Measurements from ENCODE around the gene LRRC3.

DNA sequence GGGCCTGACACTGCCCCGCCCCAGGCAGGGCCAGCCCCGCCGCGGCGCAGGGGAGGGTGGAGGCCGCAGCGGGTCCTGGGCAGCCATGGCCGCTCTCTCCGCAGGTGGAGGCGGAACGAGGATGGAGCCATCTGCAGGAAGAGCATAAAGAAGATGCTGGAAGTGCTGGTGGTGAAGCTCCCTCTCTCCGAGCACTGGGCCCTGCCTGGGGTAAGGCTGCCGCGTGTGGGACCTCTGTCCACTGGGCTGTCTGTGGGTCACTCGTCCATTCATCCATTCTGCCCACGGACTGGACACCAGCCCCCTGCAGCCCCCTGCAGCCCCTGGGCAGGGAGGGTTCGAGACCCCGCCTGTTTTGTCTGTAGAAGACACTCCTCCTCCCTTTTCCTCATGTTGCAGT, 18.4 kb upstream of the LRRC3 start:
- TF ChIP-seq, protein P1, sequence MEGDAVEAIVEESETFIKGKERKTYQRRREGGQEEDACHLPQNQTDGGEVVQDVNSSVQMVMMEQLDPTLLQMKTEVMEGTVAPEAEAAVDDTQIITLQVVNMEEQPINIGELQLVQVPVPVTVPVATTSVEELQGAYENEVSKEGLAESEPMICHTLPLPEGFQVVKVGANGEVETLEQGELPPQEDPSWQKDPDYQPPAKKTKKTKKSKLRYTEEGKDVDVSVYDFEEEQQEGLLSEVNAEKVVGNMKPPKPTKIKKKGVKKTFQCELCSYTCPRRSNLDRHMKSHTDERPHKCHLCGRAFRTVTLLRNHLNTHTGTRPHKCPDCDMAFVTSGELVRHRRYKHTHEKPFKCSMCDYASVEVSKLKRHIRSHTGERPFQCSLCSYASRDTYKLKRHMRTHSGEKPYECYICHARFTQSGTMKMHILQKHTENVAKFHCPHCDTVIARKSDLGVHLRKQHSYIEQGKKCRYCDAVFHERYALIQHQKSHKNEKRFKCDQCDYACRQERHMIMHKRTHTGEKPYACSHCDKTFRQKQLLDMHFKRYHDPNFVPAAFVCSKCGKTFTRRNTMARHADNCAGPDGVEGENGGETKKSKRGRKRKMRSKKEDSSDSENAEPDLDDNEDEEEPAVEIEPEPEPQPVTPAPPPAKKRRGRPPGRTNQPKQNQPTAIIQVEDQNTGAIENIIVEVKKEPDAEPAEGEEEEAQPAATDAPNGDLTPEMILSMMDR (tag by site-specific recombination; IDR thresholded peaks at IDR 0.05) = no peak
- no peak for TF ChIP-seq ZBTB11 (tag by site-specific recombination; conservative IDR thresholded peaks at IDR 0.05; ENCODE audit: low read depth)
- TF ChIP-seq ZNF174 (tag by site-specific recombination; IDR thresholded peaks at IDR 0.05) = no peak
- no peak for TF ChIP-seq ZBTB17 (tag by site-specific recombination; IDR thresholded peaks at IDR 0.05)
- no peak for TF ChIP-seq ZNF121 (tag by site-specific recombination; IDR thresholded peaks at IDR 0.05)
- no peak for TF ChIP-seq ZNF639 (tag by site-specific recombination; IDR thresholded peaks at IDR 0.05)
- no peak for TF ChIP-seq ZSCAN30 (tag by site-specific recombination; IDR thresholded peaks at IDR 0.05)
- TF ChIP-seq ZNF19 (tag by site-specific recombination; IDR thresholded peaks at IDR 0.05; ENCODE audit: low read depth) = no peak
- no peak for TF ChIP-seq ZNF529 (tag by site-specific recombination; IDR thresholded peaks at IDR 0.05; ENCODE audit: insufficient replicate concordance)

Measured in HEK293 (cell line).